HG03025 (cell line): ENCODE measurements around the gene MRPS9.

Experiments used
- ATAC-seq: cut with Tn5 transposase; IDR thresholded peaks from one replicate; pipeline ENCODE4 v1.9.1; 2021; ENCODE audit warnings: mild to moderate bottlenecking, moderate library complexity; ENCODE audit not compliant: unreplicated experiment, low FRiP score

Gene MRPS9

DNA sequence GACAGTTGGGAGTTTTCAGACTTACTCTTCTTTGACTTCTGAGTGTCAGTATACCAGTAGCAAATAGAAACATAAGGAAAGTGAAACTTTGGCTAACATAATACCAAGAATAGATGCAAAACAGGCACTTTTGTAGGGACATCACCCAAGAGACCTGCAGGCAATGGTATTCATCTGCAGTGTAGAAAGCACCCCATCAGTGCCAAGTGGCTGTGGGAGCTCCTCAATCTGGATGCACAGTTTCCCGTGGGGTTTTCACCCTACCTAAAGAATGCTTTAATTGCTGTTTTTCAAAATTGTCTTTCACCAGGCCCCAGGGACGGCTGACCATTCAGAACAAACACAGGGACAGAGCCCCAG lies 107.1 kb downstream of the MRPS9 start:
- ATAC-seq = no peak

DNA sequence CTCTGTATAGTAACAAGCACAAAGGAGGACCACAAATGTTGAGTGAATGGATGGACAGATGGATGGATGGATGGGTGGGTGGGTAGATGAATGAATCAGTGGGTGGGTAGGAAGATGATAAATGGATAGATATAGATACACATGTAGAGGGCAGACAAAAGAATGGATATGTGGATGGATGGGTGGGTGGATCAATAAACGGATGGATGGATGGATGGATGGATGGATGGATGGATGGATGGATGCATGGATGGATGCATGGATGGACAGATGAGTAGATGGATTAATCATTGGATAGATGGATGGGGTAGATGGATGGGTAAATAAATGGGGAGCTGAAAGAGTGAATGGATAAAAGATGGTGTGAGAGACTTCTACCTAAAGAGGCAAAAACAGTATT lies 111.4 kb downstream of the MRPS9 start:
- no peak for ATAC-seq
